B cell (primary cell): ENCODE measurements around the gene PSEN1. TPM values are rescaled to one million over a fixed set of nuclear protein-coding genes. Genes with fewer than 3 reads are reported as not detected.

Experiments
- ATAC-seq: fragments of 200-7000 bp; cut with Tn5 transposase; one replicate; pipeline ENCODE4 v1.10.0; 2021; ENCODE audit warnings: low read depth, mild to moderate bottlenecking, moderate number of reproducible peaks, moderate library complexity
- CTCF ChIA-PET: fragments of 350-600 bp; sonication (Branson Sonifier 250); formaldehyde crosslinking; loops from one replicate; lab custom pipeline; 2021; ENCODE audit warnings: antibody characterized with exemption, inconsistent platforms; lab: Charles Lee
- POLR2A ChIA-PET: fragments of 350-600 bp; sonication (Branson Sonifier 250); formaldehyde crosslinking; loops from one replicate; lab custom pipeline; 2021; ENCODE audit warnings: antibody characterized with exemption; lab: Charles Lee
- DNase-seq: peaks from one replicate; pipeline ENCODE4 v3.0.0; 2013
- H2AFZ ChIP-seq: 2 replicates; pipeline ENCODE4 v1.6.1; 2012; ENCODE audit warnings: mild to moderate bottlenecking, low read depth, low read length; ENCODE audit not compliant: insufficient read depth, poor library complexity, severe bottlenecking
- H3K27ac ChIP-seq, 2 donors: 1 replicate in 1 of 2; 2 replicates in 1 of 2; pipeline ENCODE4 v1.5.1; 2012 to 2013; ENCODE audit warnings: low read length in 2 of 2, mild to moderate bottlenecking in 2 of 2, moderate library complexity in 1 of 2
- H3K27me3 ChIP-seq, 4 experiments: fragments of 200-600 bp in 1 of 4; sonication (generic) in 1 of 4; replicated peaks in 1 of 4; 1 replicate in 2 of 4; 2 replicates in 2 of 4; pipeline versions ENCODE4 v1.6.1 to v1.7.0; 2013 to 2016; ENCODE audit warnings: low read length in 3 of 4, mild to moderate bottlenecking in 2 of 4, mixed read lengths in 1 of 4, moderate library complexity in 1 of 4; ENCODE audit not compliant: insufficient read depth in 4 of 4, control insufficient read depth in 3 of 4; ENCODE audit errors: control extremely low read depth in 1 of 4
- H3K36me3 ChIP-seq, 2 experiments: replicated peaks in 1 of 2; 1 replicate in 1 of 2; 2 replicates in 1 of 2; pipeline versions ENCODE4 v1.6.1 to v1.7.1; 2013; ENCODE audit warnings: low read length in 1 of 2; ENCODE audit not compliant: insufficient read depth in 2 of 2, control insufficient read depth in 1 of 2; ENCODE audit errors: control extremely low read depth in 1 of 2, extremely low read depth in 1 of 2
- H3K4me1 ChIP-seq, 2 donors: fragments of 200-600 bp in 1 of 2; sonication (generic) in 1 of 2; 1 replicate in 1 of 2; 2 replicates in 1 of 2; pipeline versions ENCODE4 v1.5.1 to v1.6.1; 2013 to 2017; ENCODE audit warnings: low read length in 2 of 2; ENCODE audit not compliant: control insufficient read depth in 2 of 2, insufficient read depth in 2 of 2
- H3K4me2 ChIP-seq: replicated peaks from 2 replicates; pipeline ENCODE3; 2012; ENCODE audit warnings: mild to moderate bottlenecking, low read depth, low read length; ENCODE audit not compliant: poor library complexity, severe bottlenecking
- H3K4me3 ChIP-seq, 5 experiments: fragments of 200-600 bp in 1 of 5; sonication (generic) in 1 of 5; 1 replicate in 3 of 5; 2 replicates in 2 of 5; pipeline versions ENCODE4 v1.5.1 to v1.7.0; 2011 to 2016; ENCODE audit warnings: low read length in 4 of 5, mild to moderate bottlenecking in 4 of 5, low read depth in 2 of 5, control low read depth in 1 of 5, moderate library complexity in 1 of 5; ENCODE audit not compliant: insufficient read depth in 1 of 5; ENCODE audit errors: control extremely low read depth in 1 of 5, extremely low read depth in 1 of 5
- H3K79me2 ChIP-seq: fragments of 200-600 bp; sonication (generic); one replicate; pipeline ENCODE4 v1.6.0; 2016; ENCODE audit warnings: low read length; ENCODE audit not compliant: control insufficient read depth, insufficient read depth
- H3K9ac ChIP-seq: fragments of 200-600 bp; sonication (generic); 2 replicates; pipeline ENCODE4 v1.6.1; 2017; ENCODE audit warnings: mild to moderate bottlenecking, low read length, moderate library complexity
- H3K9me3 ChIP-seq, 3 donors: one replicate each; pipeline versions ENCODE4 v1.6.1 to v1.7.1; 2013; ENCODE audit warnings: low read length in 2 of 3; ENCODE audit not compliant: control insufficient read depth in 2 of 3, insufficient read depth in 1 of 3; ENCODE audit errors: control extremely low read depth in 1 of 3
- H4K20me1 ChIP-seq: 2 replicates; pipeline ENCODE4 v1.6.0; 2012; ENCODE audit warnings: mild to moderate bottlenecking, low read length; ENCODE audit not compliant: insufficient read depth, control insufficient read depth, poor library complexity, severe bottlenecking
- H3K27ac Mint-ChIP-seq: one replicate; pipeline ENCODE4 v1.8.0; 2021; ENCODE audit warnings: mixed read lengths
- H3K27me3 Mint-ChIP-seq: one replicate; pipeline ENCODE4 v1.8.0; 2021; ENCODE audit warnings: mixed read lengths
- H3K4me1 Mint-ChIP-seq: one replicate; pipeline ENCODE4 v1.8.0; 2021; ENCODE audit warnings: mixed read lengths
- H3K4me3 Mint-ChIP-seq: one replicate; pipeline ENCODE4 v1.8.0; 2021; ENCODE audit warnings: mixed read lengths
- H3K9me3 Mint-ChIP-seq: one replicate; pipeline ENCODE4 v1.8.0; 2022; ENCODE audit warnings: mixed read lengths; ENCODE audit not compliant: insufficient read depth
- CTCF ChIP-seq: fragments of 200-600 bp; IDR thresholded peaks from one replicate; pipeline ENCODE4 v1.8.0; 2022; ENCODE audit warnings: antibody characterized with exemption, mild to moderate bottlenecking
- EZH2 ChIP-seq: IDR thresholded peaks from 2 replicates; pipeline ENCODE4 v1.6.1; 2012; ENCODE audit warnings: borderline replicate concordance, low read depth, mild to moderate bottlenecking, moderate library complexity, low read length; ENCODE audit not compliant: insufficient read depth, poor library complexity, severe bottlenecking
- WGBS: methylation state at CpG from one replicate; pipeline ENCODE4 v1.1.5; 2013; ENCODE audit warnings: missing lambda C conversion rate; ENCODE audit not compliant: insufficient coverage; 5-methylcytosine and 5-hydroxymethylcytosine counted together
- intact Hi-C: fragments of 100-400 bp; cut with micrococcal nuclease; formaldehyde crosslinking; loops from one replicate; pipeline ENCODE4 v1.10.0; 2022
- polyA plus RNA-seq: library from polyadenylated mRNA; depleted of rRNA; stranded (reverse); fragments of >200 nt; gene quantifications from 2 replicates; pipeline ENCODE4 v1.2.3, GENCODE V29; 2012
- total RNA-seq, 2 donors: library from RNA; stranded (reverse); fragments of 120-200 nt in 1 of 2; gene quantifications; 1 replicate in 1 of 2; 2 replicates in 1 of 2; pipeline versions ENCODE4 v1.2.3 to v1.2.4, GENCODE V29; 2013 to 2022

Gene PSEN1
- total and polyA plus RNA-seq, 2 donors (not counting 1 experiment from before 2014, with no cell fraction given), result 10.2 to 75.9 TPM

GRCh38 chr14:73231981-73232851 is 95.9 kb downstream of the PSEN1 start:
- H3K4me3 ChIP-seq, result no peak overlapping the region
- no peak overlapping the region for H3K27ac Mint-ChIP-seq
- H3K27me3 ChIP-seq, result peaks cover 0 to 49% (median 14%) of the 10 kb centered on the region in 4 experiments
- H3K4me2 ChIP-seq, result no peak overlapping the region
- H3K9me3 ChIP-seq, result no peaks in the 10 kb centered on the region
- H4K20me1 ChIP-seq, result no peaks in the 10 kb centered on the region
- H3K9ac ChIP-seq, result no peak overlapping the region
- H3K9me3 Mint-ChIP-seq, result no peaks in the 10 kb centered on the region
- H3K79me2 ChIP-seq, result no peaks in the 10 kb centered on the region
- no peak overlapping the region for H3K27ac ChIP-seq
- H3K36me3 ChIP-seq, result peaks cover 0 to 8% of the 10 kb centered on the region in 2 experiments
- WGBS, result 80% methylated on average over 14 of the region's 19 CpGs
- H3K27me3 Mint-ChIP-seq, result peaks cover 33% of the 10 kb centered on the region
- no peak overlapping the region for H3K4me3 Mint-ChIP-seq
- peak; percentile 35 for DNase-seq
- ATAC-seq, result peak; percentile 24
- H2AFZ ChIP-seq, result no peak overlapping the region
- H3K4me1 ChIP-seq, result peaks cover 8 to 12% of the 10 kb centered on the region in 2 donors
- ChIA-PET POLR2A (no interaction called here), CTCF (interaction anchor here (1.8 to 2.2 kb wide), 2 partner anchors 63 to 240 kb away, joined by 12 to 13 read pairs; no protein-coding TSS in a partner anchor)
- peaks cover 16% of the 10 kb centered on the region for H3K4me1 Mint-ChIP-seq
- intact Hi-C loops, result loop anchor here (2.0 kb wide), 1 partner anchor 241 kb away; no protein-coding TSS in a partner anchor
- peak; percentile 42 for TF ChIP-seq CTCF
- no peak for TF ChIP-seq EZH2

GRCh38 chr14:73232984-73233383 is 96.7 kb downstream of the PSEN1 start:
- ChIA-PET CTCF (interaction anchor here (2.2 kb wide), 1 partner anchor 239 kb away, joined by 12 read pairs; no protein-coding TSS in a partner anchor), POLR2A (no interaction called here)
- H3K27me3 Mint-ChIP-seq, result peaks cover 33% of the 10 kb centered on the region
- no peak overlapping the region for H3K9ac ChIP-seq
- no peaks in the 10 kb centered on the region for H3K9me3 Mint-ChIP-seq
- peaks cover 0 to 5% of the 10 kb centered on the region in 2 experiments for H3K36me3 ChIP-seq
- no peak overlapping the region for H3K27ac ChIP-seq
- peaks cover 17% of the 10 kb centered on the region for H3K4me1 Mint-ChIP-seq
- ATAC-seq, result no peak
- H4K20me1 ChIP-seq, result no peaks in the 10 kb centered on the region
- H2AFZ ChIP-seq, result no peak overlapping the region
- peak; percentile 6 for DNase-seq
- H3K27me3 ChIP-seq, result peaks cover 0 to 52% (median 14%) of the 10 kb centered on the region in 4 experiments
- H3K79me2 ChIP-seq, result no peaks in the 10 kb centered on the region
- no peak for TF ChIP-seq EZH2
- TF ChIP-seq CTCF, result no peak
- H3K4me3 Mint-ChIP-seq, result no peak overlapping the region
- no peak overlapping the region for H3K4me2 ChIP-seq
- H3K4me3 ChIP-seq, result no peak overlapping the region
- 72% methylated on average over 5 of the region's 8 CpGs for WGBS
- no peaks in the 10 kb centered on the region for H3K9me3 ChIP-seq
- no peak overlapping the region for H3K27ac Mint-ChIP-seq
- H3K4me1 ChIP-seq, result peaks cover 15 to 18% of the 10 kb centered on the region in 2 donors
- intact Hi-C loops, result loop anchor here (2.0 kb wide), 1 partner anchor 240 kb away; no protein-coding TSS in a partner anchor
